Midbrain (tissue), 1 donor: ENCODE measurements around the gene APBB1.

ENCODE experiments used
- DNase-seq: peaks from one replicate; lab custom pipeline; 2025; lab: John Stamatoyannopoulos, UW

APBB1 gene

DNA sequence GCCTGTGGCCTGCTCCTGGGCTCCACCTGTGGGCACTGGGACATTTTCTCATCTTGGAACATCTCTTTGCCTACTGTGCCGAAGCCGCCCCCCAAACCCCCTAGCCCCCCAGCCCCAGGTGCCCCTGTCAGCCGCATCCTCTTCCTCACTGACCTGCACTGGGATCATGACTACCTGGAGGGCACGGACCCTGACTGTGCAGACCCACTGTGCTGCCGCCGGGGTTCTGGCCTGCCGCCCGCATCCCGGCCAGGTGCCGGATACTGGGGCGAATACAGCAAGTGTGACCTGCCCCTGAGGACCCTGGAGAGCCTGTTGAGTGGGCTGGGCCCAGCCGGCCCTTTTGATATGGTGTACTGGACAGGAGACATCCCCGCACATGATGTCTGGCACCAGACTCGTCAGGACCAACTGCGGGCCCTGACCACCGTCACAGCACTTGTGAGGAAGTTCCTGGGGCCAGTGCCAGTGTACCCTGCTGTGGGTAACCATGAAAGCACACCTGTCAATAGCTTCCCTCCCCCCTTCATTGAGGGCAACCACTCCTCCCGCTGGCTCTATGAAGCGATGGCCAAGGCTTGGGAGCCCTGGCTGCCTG, 27.3 kb downstream of the APBB1 start:
- DNase-seq = no peak

DNA sequence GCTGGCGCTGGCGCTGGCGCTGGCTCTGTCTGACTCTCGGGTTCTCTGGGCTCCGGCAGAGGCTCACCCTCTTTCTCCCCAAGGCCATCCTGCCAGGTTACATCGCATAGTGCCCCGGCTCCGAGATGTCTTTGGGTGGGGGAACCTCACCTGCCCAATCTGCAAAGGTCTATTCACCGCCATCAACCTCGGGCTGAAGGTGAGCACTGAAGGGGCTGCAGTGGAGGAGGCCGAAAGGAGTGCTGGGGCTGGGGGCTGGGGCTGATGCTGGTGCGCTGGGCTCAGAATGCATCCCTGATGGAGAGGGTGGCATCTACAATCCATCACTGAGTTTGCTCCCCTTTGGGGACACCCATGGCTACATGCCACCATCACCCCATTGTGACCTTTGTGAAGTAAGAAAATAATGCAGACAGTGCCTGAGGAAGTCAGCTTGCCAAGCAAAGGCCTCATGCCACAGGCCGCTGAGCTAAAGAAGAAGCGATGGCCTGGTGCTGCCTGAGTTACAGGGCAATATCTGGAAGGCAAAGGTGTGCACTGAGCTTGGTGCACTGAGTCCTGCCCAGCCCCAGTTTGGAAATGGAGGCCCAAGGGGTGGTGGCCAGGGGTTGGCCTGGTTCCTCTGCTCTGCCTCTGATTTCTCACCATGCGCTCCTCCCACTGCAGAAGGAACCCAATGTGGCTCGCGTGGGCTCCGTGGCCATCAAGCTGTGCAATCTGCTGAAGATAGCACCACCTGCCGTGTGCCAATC, 28.0 kb downstream of the APBB1 start:
- DNase-seq = no peak

DNA sequence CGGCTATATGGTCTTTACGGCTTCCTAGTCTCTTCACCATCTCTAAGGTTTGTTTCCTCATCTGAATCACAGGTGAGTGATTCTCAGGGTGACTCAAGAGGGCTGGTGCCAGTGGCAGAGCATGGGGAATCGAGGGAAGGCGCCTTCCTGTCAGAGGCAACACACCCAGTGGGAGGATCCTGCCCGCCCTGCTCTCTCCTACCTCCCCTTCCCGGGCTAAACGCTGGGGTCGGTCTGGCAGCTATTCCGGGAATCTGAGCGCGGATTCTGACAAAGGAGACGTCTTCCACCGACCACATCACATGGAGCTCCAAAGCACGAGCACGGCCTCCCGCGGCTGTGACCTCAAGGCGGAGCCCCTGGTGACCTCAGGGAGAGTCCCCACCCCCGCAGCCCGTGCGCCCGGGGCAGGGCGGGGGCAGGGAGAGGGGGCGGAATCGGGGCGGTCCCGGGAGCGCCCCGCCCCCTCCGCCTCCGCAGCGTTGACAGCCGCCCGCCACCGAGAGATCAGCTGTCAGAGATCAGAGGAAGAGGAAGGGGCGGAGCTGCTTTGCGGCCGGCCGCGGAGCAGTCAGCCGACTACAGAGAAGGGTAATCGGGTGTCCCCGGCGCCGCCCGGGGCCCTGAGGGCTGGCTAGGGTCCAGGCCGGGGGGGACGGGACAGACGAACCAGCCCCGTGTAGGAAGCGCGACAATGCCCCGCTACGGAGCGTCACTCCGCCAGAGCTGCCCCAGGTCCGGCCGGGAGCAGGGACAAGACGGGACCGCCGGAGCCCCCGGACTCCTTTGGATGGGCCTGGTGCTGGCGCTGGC, 28.8 kb downstream of the APBB1 start, which contains the start of gene SMPD1:
TSS of gene SMPD1 (plus strand) at position 570 of the 813 bp plus-strand sequence. CDS start at position 695, 125 bp downstream.
- peak; percentile 93 for DNase-seq

DNA sequence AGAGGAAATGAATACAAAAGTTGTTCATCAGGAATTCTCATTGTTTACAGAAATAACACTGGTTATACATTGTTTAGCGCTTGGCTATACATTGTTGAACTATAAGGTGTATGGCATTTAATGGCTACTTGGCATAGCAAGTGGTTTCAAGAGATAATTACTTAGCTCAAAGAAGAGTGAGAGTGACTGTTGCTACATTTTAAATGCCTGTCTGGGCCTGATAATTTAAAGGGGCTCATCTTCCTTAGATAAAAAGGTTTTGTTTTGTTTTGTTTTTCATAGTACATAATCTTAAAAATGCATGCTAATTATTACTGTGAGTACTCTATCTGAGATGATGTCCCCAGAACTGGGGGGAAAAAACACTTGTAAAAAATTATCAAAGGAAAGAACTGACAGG, 30.1 kb downstream of the APBB1 start:
- DNase-seq = no peak

DNA sequence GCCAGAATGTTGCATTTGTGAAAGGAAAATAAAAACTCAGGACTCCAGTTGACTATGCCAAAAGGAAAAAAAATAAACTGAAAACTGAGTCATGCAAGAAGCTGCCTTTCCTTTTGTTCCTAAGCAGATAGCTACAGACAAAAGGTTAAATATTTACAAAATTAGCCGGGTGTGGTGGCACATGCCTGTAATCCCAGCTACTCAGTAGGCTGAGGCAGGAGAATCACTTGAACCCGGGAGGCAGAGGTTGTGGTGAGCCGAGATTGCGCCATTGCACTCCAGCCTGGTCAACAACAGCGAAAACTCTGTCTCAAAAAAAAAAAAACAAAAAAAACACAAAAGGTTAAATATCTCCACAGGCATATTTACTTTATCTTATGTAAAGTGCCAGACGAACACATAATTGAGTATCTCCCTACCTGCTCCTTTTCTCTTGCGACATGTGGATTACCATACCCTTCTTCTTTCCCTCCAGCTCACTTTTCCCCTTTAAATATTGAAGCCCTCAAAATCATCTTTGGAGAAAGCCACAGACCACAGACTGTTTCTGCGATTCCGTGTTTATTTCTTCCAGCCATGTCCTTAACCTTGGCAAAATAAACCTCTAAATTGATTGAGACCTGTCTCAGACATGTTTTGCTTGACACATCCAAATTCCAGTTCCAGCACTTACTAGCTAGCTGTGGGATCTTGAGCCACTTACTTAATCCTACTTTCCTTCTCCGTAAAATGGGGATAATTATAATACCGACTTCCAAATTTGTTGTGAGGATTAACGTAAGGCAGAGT, 30.9 kb downstream of the APBB1 start:
- no peak for DNase-seq

DNA sequence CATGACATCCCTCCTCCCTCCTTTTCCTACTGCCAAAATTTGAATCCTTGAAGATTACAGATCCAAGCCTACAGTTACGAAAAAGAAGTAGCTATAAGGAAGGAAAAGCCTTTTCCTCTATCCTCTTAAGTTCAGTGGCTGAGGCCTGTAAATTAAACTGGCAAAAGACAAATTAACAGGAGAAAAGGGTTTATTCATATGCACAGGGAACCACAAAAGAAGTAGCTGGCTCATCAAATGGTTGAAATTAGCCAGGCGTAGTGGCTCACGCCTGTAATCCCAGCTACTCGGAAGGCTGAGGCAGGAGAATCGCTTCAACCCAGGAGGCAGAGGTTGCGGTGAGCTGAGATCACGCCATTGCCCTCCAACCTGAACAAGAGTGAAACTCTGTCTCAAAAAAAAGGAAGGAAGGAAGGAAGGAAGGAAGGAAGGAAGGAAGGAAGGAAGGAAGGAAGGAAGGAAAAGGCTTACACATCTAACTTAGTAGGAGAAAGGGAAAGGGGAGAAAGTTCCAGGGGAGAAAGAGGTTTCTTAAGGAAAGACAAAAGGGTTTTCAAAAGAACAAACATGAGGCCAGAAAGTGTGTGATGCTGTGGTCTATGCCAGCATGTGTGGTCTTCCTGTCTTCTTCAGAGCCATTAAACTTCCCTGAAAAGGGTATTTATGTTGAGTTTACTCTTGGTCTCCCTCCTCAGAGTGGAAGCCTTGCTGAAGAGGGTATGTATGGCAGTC, 33.7 kb downstream of the APBB1 start:
- DNase-seq = no peak

DNA sequence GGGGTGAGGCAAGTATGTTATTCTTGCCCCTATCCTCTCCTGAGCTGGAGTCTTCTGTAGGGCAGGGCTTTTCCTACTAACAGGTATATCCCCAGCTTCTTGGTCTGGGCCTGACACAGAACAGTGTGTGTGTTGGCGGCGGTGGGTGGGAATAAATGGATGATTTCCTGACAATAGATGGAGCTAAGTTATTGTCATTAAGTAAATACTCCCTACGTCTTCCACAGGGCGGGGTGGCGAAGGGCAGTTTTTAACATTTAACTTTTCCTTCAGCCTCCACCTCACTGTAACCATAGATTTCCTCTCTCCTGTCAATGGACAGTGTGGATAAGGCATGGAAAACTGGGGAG, 40.3 kb downstream of the APBB1 start:
- DNase-seq = no peak

DNA sequence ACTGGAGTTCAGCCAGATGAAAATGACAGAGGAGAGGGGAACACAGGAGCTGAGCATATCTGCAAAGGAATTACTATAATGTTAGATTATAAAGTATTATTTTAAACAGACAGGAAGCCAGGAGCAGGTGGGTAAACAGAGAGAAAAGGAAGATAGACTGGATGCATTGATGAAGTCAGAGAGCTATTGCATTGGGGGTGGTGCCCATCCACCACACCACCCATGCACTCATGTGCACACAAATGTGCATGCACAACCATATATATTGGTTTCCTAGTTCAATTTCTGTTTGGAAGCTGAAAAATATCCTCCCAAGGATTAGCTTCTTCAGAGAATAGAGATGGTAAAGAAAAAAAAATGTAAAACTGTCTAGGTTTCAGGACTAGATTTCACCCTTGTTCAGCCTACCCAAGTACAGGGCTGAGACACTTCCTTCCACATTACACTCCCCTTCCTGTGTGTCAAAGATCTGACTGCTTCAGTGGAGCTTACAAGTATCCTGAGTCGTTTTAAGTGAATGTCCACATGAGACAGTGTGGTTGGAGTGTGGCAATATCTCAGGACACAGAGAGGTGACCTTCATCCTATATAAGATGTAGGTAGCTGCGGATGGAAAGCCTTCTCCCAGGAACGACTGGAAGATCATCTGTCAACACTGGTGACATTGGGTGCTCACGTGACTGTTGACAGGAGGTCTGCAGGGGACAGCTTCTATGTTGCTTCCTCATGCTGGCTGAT, 40.8 kb downstream of the APBB1 start:
- no peak for DNase-seq

DNA sequence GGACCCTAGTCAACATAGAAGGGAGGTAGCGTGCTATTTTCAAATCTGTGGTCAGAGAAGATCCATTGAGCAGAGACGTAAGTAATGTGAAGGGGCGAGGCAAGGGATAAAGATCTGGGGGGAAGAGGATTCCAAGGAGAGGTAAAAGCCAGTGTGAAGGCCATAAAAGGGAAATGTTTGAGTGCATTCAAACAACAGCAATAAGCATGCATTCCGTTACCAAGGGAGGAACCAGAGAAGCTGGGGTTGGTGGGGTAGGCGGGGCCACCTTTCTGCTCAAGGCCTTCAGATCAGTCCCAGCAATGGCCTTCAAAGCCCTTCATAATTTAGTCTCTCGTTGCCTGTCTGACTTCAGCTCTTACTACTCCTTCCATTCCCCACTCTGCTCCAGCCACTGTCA, 47.1 kb downstream of the APBB1 start:
- no peak for DNase-seq

DNA sequence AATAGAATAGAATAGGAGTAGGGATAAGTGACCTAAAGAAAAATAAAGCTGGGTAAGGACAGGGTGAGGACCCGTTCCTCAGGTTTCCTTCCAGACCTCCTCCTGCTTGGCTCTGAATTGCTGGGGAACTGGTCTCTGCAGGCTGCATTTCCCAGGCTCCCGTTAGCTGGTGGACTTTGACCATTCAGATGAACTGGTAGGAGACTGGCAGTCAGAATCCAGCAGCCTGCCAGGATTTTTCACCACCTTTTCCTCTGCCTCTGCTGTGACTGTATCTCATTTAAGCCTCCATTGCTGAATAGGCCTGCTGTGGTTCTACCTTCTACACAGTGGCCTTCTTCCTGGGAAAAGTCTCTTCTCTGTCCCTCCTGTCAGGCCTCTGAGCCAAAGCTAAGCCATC, 53.2 kb downstream of the APBB1 start:
- no peak for DNase-seq

DNA sequence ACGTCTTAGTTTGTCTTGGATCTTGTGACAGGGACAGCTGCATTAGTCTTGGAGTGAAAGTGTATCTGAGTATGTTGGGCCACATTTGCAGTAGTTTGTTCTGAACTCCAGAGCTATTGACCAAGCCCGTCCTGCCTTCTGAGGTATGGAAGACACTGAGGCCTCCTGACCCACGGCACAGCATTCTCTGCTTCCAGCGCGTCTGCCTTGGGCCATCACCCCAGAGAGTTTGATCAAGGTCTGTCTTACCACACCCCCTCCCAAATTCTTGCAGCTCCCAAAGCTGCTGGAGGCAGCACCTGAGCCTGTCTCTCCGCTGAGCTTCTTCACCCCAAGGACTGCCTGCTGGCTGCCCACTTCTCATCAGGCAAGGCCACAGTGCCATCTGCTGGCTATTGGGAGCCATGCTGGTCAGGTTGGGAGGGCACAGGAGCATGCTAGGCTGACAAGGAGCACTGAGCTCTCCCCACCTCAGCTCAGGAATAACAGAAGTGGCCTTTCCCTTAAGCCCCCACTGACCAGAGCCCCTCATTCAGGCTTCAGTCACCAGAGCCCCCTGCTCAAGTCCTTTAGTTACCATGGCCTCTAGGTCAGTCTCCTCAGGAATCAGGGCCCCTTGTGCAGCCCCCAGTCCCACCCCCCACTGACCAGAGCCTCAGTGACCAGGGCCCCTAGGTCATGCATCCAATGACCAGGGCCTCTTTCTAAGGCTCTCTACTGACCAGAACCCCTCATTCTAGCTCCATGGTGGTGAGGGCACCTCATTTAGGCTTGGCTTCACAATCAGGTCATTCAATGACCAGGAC, 55.8 kb downstream of the APBB1 start:
- DNase-seq = peak; percentile 66

DNA sequence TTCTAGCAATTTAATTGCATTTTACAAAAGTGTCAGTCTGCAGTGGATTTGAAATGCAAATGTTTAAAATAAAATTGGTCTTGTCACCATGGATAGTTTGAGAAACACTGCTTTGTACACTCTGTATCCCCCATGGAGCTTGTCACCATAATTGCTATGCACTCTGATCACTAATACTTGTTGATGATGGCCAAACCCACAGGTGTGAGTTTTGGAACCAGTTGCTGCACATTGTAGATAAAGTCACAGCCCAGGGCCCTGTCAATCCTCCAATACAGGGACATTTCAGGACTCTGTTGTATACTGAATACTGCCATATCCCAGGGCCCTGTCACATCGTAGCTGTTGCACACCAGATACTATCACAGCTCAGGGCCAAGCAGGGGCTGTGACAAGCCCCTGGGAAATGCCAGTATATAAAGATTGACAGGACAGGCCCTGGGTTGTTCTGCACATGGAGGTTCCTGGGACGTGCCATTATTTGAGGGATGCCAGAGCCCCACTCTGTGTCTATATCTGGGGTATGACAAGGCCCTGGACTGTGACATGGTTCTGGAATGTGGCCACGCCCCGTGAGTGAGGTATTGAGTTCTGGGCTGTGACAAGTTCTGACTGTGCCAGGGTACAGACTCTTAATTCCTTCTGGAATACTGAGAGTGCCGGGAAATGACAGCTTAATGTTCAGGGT, 56.6 kb downstream of the APBB1 start:
- DNase-seq = no peak

DNA sequence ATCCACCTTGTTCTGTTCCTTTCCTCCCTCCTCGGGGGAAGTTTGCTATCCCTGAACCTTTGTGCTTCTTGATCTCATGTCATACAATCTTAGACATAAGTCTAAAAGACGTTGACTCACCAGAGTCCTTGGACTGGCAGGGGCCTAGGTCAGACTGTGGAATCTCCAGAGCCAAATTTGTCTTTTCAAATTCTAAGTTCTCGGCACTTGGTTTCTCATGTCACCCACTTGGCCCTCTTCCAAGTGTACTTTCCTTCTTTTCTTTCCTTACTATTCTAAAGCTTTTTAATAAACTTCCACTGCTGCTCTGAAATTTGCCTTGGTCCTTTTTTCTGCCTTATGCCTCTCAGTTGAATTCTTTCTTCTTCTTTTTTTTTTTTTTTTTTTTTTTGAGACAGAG, 58.7 kb downstream of the APBB1 start:
- no peak for DNase-seq

DNA sequence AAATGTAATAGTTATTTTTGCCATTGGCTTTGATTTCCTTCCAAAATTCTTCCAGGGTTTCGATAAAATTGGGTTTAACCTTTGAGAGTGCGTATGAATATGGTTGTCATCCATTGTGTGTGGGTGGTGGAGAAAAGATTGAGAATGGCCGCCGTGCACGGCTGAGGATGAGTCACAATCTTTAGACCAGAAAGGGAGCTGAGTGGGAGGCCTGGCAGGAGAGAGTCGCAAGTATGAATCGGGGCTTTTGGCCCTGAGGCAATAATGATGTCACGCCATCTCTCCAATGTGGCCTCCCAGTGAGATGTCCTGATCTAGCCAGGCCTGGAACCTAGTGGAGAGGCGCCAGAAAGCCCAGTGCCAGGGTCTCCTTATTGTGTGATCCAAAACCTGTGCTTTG, 61.7 kb downstream of the APBB1 start:
- DNase-seq = no peak

DNA sequence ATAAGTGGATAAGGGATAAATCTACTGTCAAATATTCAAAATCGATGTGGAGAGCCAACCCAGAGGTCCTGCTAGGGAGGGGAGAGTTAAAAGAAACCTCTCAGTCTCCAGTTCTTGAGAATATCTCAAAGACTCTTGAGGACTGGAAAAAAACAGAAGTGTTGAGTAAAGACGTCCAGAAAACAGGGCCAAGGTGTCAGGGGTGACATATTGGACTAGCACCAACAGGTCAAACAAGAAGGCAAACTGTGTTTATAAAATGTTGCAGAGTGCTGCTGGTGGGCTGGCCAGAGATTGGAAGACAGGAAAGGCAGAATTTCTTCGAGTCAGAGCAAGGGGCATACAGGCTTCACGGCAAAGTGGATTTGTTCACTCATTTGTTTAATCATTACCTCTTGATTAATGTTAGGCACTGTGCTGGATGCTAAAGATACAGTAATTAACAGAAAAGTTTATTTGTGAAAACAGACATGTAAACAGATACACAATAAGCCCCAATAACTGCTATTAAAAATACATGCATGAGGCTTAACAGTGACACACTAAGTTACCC, 62.3 kb downstream of the APBB1 start:
- no peak for DNase-seq

DNA sequence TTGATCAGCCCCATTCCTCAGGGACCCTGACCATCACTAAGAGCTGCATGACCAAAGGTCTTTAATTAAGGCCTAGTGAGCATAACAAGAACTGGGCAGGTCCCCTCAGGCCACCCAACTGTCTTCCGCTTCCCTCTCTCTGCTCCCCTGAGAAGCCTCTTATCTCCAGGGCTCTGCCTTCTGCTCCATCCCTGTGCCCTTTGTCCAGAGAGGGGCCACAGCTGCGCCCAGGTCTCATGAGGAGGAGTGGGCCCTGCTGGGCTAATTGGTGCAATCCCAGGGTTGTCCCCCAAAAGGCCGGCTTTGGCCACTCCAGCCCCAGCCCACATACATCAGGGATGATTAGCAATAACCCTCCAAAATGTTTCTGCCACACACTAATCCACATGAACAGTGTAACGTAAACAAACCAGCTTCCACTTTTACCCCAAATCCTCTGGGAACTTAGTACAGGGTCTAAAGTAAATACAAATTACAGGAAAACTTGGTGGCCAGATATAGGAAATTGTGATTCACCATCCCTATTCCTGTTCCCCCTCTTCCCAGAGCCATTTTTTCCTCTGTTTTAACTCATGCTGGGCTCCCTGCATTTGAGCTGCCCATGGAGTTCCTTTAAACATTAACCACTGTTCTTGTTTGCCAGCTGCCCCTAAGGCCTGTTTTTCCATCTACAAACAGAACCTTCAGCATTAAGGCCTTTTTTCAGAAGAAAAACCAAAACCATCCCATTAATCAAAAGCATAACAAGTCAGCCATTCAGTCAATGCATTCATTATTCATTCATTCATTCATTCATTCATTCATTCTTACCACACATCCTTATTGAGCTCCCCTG, 64.0 kb downstream of the APBB1 start:
- DNase-seq = no peak

DNA sequence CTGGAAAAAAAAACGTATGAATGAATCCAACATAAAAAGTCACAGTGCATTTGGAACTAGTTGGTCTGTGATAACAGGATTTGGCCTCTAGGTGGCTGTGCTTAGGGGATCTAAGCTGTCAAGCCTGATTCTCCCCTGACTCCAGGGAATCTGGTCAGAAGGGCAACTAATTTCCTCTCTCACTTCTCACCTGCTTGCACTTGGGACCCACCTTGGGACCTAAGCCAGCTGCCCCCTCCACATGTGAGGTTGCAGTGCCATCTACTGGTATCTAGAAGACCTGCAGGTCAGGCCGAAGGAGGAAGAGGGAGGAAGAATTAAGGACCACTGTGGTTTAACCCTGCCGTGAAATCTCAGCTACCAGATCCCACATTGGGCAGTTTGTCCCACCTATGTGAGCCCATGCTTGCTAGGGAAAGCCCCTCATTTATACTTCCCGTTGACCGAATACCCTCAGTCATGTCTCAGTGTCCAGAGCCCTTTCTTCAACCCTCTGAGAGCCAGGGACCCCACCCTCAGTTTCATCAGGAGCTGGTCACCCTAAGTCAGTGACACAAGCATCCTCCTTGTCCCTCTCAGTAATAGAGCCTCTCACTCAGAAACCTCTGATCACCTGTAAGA, 65.4 kb downstream of the APBB1 start:
- peak; percentile 25 for DNase-seq
